ENCODE results near the gene GNB1L. TPM values are rescaled to one million over a fixed set of nuclear protein-coding genes. Genes with fewer than 3 reads are reported as not detected.
A peak's percentile ranks its signal among the peaks of the same experiment; 100 is the strongest.

GNB1L gene
- total and polyA plus RNA-seq, 2 of the 13 experiments (the other 11 are each of a cell fraction or from before 2014, with no cell fraction given), result 2.5 to 7.4 TPM

DNA sequence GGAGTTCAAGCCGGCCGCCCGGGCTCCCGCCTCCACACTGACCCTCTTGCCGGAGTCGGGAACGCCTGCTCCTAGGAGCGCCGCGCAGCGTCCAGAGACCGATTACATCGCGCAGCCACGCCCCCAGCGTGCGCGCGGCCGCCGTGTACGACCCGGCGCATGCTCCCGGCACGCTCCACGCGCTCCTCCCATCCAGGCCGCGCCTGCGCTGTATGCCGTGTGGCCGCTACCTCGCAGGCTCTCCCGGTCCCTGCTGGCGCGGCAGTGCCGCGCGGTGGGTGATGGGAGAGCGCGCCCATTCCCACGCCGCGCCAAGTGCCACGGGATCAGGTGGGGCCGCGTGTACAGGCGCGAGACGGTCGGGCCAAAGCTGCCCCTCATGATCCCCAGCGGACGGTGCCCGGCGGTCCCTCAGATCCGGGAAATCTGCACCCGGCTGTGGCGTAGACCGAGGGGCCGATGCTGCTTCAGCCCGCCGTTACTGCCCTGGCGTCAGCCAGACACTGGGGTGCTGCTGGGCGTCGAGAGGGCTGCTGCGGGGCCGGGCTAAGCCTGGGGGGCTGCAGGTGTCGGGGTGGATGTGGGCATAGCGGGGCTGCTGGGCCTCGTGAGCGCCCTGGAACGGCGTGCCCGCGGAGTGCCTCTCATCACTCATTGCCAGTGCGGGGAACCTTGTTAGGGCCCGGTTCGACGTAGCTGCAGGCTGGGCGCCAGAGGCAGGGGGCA, at the start of gene GNB1L, which contains the start of gene RTL10 (continued):
- TF ChIP-seq, protein P1, sequence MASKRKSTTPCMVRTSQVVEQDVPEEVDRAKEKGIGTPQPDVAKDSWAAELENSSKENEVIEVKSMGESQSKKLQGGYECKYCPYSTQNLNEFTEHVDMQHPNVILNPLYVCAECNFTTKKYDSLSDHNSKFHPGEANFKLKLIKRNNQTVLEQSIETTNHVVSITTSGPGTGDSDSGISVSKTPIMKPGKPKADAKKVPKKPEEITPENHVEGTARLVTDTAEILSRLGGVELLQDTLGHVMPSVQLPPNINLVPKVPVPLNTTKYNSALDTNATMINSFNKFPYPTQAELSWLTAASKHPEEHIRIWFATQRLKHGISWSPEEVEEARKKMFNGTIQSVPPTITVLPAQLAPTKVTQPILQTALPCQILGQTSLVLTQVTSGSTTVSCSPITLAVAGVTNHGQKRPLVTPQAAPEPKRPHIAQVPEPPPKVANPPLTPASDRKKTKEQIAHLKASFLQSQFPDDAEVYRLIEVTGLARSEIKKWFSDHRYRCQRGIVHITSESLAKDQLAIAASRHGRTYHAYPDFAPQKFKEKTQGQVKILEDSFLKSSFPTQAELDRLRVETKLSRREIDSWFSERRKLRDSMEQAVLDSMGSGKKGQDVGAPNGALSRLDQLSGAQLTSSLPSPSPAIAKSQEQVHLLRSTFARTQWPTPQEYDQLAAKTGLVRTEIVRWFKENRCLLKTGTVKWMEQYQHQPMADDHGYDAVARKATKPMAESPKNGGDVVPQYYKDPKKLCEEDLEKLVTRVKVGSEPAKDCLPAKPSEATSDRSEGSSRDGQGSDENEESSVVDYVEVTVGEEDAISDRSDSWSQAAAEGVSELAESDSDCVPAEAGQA (IDR thresholded peaks at IDR 0.05; ENCODE audit: low read depth), result no peak; the same call in 1 of the 2 replicates
- TF ChIP-seq, protein P1 (CRISPR knock-in tag; IDR thresholded peaks at IDR 0.05; ENCODE audit: borderline replicate concordance), result peak; percentile 73; the same call in 1 of the 2 replicates
- 0 out of 2 replicates have a peak, but pooled peaks have one; percentile 46 for TF ChIP-seq FOXJ3 (CRISPR knock-in tag; IDR thresholded peaks at IDR 0.05; ENCODE audit: borderline replicate concordance)
- TF ChIP-seq, protein P2, sequence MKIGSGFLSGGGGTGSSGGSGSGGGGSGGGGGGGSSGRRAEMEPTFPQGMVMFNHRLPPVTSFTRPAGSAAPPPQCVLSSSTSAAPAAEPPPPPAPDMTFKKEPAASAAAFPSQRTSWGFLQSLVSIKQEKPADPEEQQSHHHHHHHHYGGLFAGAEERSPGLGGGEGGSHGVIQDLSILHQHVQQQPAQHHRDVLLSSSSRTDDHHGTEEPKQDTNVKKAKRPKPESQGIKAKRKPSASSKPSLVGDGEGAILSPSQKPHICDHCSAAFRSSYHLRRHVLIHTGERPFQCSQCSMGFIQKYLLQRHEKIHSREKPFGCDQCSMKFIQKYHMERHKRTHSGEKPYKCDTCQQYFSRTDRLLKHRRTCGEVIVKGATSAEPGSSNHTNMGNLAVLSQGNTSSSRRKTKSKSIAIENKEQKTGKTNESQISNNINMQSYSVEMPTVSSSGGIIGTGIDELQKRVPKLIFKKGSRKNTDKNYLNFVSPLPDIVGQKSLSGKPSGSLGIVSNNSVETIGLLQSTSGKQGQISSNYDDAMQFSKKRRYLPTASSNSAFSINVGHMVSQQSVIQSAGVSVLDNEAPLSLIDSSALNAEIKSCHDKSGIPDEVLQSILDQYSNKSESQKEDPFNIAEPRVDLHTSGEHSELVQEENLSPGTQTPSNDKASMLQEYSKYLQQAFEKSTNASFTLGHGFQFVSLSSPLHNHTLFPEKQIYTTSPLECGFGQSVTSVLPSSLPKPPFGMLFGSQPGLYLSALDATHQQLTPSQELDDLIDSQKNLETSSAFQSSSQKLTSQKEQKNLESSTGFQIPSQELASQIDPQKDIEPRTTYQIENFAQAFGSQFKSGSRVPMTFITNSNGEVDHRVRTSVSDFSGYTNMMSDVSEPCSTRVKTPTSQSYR (CRISPR knock-in tag; IDR thresholded peaks at IDR 0.05; ENCODE audit: borderline replicate concordance), result no peak
- TF ChIP-seq SALL2 (CRISPR knock-in tag; IDR thresholded peaks at IDR 0.05), result no peak; the same call in 1 of the 2 replicates
- peak; percentile 56; the same call in 1 of the 2 replicates for TF ChIP-seq ZNF337 (CRISPR knock-in tag; IDR thresholded peaks at IDR 0.05; ENCODE audit: borderline replicate concordance, low read depth)
- 0 out of 2 replicates have a peak, but pooled peaks have one; percentile 45 for TF ChIP-seq ZNF224 (CRISPR knock-in tag; IDR thresholded peaks at IDR 0.05)
- peak; percentile 28; the same call in 1 of the 2 replicates for TF ChIP-seq HDAC1 (CRISPR knock-in tag; IDR thresholded peaks at IDR 0.05)
- TF ChIP-seq, protein P3, sequence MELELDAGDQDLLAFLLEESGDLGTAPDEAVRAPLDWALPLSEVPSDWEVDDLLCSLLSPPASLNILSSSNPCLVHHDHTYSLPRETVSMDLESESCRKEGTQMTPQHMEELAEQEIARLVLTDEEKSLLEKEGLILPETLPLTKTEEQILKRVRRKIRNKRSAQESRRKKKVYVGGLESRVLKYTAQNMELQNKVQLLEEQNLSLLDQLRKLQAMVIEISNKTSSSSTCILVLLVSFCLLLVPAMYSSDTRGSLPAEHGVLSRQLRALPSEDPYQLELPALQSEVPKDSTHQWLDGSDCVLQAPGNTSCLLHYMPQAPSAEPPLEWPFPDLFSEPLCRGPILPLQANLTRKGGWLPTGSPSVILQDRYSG (CRISPR knock-in tag; IDR thresholded peaks at IDR 0.05), result peak; percentile 91
- peak; percentile 83 for TF ChIP-seq ZNF160 (CRISPR knock-in tag; IDR thresholded peaks at IDR 0.05)
- TF ChIP-seq RORA (CRISPR knock-in tag; IDR thresholded peaks at IDR 0.05), result no peak
- no peak for TF ChIP-seq ATF1 (CRISPR knock-in tag; IDR thresholded peaks at IDR 0.05)
- TF ChIP-seq, protein P4, sequence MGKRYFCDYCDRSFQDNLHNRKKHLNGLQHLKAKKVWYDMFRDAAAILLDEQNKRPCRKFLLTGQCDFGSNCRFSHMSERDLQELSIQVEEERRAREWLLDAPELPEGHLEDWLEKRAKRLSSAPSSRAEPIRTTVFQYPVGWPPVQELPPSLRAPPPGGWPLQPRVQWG (CRISPR knock-in tag; IDR thresholded peaks at IDR 0.05; ENCODE audit: borderline replicate concordance, low read depth), result no peak; the same call in 1 of the 2 replicates
- peak; percentile 92 for TF ChIP-seq SP5 (CRISPR knock-in tag; IDR thresholded peaks at IDR 0.05; ENCODE audit: borderline replicate concordance, low read depth)
- no peak; the same call in 1 of the 2 replicates for TF ChIP-seq RXRA (CRISPR knock-in tag; IDR thresholded peaks at IDR 0.05)
- peak; percentile 66; the same call in 1 of the 2 replicates for TF ChIP-seq ZNF451 (CRISPR knock-in tag; IDR thresholded peaks at IDR 0.05)
- TF ChIP-seq FOXK2 (IDR thresholded peaks at IDR 0.05), result no peak
- TF ChIP-seq ATAD3A (CRISPR knock-in tag; IDR thresholded peaks at IDR 0.05), result 0 out of 2 replicates have a peak, but pooled peaks have one; percentile 27

All from HepG2 (cell line).